Kidney capillary endothelial cell (primary cell): ENCODE results near the gene MGAT3.

Experiments
- DNase-seq: peaks from one replicate; pipeline ENCODE4 v3.0.0-alpha.2; 2018; ENCODE audit warnings: low spot score

The MGAT3 gene

DNA sequence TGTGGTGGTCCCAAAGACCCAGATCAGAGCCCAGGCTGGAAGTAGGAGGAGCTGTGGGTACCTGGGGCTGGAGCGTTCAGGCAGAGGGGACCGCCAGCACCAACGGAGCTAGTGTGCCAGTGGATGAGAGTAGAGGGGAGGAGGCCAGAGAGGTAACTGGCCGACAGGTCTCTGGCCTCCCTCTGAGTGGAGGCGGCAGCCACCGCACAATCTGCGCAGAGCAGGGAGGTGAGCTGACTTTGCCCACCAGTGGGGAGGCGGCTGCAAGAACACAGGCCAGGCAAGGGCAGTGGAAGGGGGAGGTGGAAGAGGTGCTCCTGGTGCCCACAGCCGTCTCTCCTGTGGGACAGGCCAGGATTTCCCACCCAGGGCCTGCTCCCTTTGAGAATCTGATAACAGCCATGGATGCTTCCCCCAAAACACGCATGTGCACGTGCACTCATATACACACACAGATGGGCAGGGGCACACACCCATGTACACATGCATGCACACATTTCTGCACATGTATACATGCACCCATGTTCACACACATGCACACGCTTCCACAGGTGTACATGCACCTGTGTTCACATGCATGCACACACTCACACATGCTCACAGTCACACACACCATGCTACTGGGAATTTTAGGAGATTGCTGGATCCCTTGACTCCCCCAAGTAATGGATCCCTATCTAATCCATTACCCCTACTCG is 6.4 kb upstream of the MGAT3 start:
- no peak for DNase-seq

DNA sequence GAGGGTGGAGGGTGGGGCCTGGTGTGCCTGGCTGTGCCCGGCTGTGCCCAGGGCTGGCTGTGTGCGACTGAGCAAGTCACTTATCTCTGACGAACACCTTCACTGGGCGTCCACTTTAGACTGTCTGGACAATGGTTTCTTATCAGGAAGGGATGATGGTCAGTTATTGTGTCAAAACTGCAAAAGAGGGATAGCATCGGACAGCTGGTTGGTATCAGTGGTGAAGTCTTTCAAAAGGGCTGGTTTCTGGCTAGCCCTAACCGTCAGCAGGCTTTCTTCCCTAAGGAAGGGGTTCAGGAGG is 4.1 kb upstream of the MGAT3 start:
- no peak for DNase-seq

DNA sequence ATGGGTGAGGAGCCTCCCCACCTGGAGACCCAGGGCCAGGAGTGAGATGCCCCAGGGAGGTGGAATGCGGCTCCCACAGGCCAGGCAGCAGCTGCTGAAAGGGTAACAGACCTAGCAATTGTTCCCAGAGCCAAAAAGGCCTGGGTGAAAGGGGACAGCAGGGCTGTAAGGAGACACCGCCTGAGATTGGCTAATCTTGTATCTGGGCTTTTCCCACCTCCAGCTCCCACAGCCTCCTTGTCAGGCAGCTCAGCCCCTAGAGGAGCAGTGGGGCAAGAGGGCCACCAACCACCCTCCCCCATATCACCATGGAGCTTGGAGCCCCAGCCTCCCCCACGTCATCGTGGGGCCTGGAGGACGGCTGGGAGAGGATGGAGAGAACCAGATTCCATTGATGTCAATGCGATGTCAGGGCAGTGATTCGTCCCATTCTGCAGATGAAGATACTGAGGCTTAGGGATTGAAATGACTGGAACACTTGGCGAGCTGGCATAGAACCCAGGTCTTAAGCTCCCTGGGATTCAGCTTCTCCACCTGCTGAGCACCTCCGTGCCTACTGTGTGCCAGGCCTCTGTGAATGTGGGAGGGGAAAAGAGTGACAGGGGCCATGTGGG is 2.9 kb upstream of the MGAT3 start:
- no peak for DNase-seq

DNA sequence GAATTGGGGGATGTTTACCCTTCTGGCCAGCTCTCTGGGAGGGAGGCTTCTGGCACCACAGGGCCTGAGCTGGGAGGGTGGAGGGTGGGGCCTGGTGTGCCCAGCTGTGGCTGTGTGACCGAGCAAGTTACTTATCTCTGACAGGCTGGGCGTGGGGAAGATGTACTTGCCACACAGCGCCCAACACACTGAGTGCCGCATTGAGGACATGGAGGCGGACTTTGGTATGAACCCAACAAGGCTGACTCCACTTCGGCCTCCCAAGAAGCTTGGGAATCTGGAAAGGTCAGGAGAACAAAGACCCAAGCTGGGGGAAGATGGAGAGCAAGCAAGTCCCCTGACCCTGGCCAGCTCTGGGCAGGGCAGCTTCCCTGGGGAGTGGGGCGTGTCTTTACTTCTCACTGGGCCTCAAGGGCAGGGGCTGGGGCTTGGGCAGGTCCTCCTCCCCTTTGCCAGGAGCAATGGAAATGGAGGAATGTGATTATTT is 2.4 kb upstream of the MGAT3 start:
- no peak for DNase-seq

DNA sequence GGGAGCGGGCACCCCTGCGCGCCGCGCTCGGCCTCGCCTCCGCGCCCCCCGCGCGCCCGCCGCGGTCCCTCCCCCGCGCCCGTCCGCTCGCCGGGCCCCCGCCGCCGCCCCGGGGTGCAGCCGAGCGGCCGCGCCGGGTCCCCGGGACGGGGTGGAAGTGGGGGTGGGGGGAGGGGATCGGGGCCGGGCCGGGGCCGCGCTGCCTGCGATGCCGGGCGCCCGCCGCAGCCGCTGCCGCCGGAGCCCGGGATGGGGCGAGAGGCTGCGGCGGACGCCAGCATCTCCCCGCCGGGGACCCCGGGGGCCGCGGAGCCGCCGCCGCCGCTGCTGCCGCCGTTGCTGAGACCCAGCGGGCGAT is 365 bp downstream of the MGAT3 start:
- DNase-seq = no peak

DNA sequence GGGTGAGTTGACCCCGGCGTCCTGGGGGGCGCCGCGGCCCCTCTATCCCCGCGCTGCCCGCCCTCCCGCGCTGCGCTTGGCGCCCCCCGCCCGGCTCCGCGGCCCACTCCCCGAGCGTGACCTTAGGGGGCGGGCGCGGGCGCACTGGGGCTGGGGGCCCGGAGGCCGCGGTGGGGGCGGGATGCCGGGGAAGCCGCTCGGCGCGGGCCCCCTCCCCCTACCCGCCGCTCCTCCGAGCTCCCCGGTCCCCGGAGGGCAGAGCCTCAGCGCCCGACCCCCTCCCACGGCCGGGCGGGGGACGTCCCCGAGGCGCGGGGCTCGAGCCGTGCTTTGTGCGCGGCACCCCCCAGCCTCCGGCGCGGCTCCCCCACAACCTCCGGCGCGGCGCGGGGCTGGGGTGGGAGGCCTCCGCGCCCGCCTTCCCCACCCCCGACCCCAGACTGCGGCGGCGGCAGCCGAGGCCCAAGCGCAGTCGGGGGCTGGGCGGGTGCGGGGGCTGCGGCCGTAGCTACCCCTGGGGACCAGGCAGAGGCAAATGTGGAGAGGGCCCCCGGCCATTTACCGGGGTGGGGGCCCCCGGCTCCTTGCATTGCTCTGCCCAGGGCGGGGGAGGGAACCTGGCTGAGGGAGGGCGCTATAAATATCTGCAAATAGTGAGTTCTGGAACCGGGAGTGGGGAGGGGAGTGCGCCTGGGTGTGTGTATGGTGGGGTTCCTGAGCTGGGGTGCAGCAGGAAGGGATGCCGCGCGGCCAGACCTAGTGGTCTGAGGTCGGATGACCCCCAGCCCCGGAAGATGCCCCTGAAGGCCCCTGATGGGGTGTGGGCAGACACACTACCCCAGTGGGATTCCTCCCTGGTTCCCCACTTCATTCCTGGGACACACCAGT is 988 bp downstream of the MGAT3 start:
- no peak for DNase-seq

DNA sequence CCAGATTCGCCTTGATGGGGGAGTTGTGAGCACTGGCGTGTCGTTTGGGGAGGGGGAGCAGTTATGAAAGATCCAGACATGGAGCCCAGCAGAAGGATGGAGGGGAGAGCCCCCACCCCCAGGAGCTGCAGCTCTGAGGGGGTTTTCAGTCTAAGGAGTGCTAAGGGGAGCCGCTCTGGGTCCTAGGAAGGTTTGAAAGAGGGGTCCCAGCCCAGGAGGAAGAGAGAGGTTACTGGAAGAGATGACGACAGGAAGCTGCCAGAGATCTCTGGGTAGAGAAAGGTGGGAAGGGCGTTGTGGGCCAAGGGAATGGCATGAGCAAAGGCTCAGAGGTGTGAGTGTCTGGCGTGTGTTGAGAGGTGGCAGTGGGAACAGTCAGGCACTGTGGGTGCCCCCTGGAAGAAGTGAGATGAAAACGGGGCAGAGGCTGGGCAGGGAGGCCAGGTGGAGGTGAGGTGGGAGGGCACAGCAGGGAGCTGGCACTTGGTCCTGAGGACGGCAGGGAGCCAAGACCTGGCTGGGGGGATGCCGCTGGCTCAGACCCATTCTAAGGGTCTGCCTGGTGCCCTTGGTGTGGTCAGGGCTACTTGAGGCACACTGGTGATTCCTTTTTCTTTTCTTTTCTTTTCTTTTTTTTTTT is 1.8 kb downstream of the MGAT3 start:
- no peak for DNase-seq

DNA sequence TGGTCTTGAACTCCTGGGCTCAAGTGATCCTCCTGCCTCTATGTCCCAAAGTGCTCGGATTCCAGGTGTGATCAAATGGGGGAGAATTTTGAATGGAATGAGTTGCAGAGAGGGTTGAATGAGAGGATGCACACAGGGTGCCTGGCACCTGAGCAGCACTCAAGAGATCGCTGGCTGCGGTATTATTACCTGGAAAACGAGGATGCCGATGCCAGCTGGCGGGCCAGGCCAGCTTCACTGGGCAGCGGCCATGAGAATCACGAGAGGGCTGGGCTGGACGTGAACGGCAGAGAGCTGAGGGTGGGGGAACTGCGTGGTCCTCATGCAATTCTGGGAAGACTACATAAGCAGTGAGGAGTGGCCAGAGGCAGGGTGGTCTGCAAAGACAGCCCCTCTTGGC is 2.9 kb downstream of the MGAT3 start:
- no peak for DNase-seq

DNA sequence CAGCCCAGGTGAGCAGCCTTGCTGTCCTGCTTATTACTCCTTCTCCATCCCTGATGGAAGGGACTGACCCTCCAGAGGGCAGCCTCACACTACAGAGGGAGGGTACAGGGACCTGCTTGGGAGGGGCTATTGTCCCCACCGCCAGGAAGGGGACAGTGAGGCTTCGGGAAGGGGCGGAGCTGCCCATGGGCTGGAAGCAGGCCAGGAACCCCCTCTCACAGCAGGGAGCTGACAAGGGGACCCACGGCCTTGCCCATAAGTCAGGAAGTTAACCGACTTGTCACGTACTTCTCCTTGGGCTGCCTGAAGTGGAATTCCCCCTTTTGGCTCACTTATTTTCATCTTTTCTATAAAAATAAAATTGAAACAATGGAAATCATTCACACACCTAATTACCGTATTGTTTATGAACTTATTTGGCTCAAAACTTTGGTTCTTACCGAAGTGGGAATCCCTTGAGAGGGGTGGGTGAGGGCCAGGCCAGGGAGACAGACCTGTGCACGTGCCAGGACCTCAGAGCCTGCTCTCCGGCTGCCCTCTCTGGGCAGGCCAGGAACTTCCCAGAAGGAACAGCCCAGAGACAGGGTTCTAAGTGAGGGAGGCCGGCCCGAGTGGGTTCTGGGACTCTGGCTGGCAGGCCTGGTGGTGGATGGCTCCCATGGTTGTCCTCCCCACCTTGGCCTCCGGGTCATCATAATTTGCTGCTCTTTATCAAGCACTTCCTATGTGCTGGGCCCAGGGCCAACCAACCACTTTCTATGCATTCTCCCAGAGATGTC is 5.8 kb downstream of the MGAT3 start:
- DNase-seq = no peak

DNA sequence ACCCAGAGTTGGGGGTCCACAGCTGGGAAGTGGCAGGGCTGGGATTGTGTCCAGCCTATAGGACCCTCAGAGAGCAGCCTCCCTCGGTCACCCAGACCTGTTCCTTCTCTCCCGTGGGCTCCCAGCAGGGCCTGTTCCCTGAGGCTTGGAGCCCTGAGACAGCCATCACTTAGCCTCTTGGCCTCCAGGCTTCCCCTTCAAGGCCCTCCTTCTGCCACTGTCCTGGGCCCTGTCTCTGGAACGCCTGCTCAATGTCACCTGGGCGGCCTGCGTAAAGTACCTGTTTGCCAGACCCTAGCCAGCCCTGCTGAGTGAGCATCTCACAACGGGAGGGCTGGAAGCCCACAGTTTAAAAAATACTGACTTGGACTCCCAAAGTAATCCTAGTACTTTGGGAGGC is 6.5 kb downstream of the MGAT3 start:
- no peak for DNase-seq

DNA sequence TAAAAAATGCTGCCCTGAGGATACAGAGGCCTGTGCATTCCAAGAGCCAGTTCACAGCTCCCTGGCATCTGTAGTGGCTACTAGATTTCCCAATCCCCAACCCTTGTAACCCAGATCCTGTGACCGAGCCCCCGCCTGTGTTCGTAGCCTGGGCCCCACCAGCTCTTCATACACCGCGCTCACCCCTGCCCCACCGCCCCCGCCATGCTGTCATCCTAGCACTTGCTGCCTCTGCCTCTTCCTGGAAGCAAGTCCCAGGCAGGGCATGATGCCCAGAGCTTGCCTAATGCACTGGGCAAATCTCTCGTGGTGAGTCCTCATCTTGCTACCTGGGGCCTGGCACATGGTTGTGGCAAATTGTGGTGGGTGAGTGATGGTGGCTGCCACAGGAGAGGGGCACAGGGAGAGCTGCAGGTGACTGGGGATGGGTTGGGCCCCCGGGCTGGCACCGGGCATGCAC is 7.1 kb downstream of the MGAT3 start:
- DNase-seq = no peak

DNA sequence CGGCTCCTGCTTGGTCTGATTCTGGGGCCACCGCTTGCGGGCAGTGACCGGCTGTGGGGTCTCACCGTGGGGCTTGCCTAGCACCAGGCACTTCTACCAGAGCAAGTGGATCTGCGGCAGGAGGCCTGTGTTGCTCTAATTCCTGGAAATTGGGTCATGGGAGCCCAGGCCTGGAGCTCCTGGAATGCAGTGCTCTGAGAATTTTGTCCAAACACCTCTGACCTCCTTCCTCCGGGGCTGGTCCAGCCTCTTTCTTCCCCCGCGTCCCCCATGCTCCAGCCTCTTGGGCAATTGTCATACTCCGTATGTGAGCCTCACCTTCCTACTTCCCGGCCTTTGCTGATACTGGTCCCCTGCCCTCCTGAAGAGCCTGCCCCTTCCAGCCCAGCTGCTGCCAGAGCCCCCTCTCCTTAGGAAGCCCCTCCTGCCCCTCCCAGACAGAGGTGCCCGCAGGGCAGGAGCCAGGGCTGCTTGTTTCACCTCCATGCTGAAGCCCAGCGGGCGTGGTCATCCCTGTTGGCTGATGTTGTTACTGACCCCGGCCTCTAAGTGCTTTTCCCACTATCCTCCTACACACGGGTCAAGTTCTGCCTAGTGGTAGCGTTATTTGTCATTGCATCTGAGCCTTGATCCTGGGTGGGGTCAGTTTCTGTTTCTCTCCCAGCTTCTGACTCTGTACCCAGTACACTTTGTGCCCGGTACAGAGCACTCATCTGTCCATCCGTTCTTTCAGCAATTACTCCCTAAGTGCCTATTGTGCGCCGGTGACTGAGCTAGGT is 9.6 kb downstream of the MGAT3 start:
- DNase-seq = no peak

DNA sequence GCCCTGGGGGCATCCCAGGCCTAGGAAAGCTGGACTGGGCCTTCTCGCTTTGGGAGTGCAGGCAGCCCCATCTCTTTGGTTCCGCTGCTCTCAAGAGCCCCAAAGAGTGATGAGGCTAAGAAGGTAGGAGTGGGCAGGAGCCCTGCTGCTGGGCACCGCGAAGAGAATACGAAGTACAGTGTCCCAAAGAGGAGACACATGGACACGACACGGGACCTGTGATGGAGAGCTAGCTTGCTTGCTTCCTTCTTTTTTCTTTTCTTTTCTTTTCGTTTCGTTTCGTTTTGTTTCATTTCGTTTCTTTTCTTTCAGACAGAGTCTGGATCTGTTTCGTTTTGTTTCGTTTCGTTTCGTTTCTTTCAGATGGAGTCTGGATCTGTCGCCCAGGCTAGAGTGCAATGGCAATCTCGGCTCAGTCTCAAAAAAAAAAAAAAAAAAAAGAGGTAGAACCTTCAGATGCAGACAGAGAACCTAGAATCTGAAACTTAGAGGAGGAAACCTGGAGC is 10.6 kb downstream of the MGAT3 start:
- DNase-seq = no peak

DNA sequence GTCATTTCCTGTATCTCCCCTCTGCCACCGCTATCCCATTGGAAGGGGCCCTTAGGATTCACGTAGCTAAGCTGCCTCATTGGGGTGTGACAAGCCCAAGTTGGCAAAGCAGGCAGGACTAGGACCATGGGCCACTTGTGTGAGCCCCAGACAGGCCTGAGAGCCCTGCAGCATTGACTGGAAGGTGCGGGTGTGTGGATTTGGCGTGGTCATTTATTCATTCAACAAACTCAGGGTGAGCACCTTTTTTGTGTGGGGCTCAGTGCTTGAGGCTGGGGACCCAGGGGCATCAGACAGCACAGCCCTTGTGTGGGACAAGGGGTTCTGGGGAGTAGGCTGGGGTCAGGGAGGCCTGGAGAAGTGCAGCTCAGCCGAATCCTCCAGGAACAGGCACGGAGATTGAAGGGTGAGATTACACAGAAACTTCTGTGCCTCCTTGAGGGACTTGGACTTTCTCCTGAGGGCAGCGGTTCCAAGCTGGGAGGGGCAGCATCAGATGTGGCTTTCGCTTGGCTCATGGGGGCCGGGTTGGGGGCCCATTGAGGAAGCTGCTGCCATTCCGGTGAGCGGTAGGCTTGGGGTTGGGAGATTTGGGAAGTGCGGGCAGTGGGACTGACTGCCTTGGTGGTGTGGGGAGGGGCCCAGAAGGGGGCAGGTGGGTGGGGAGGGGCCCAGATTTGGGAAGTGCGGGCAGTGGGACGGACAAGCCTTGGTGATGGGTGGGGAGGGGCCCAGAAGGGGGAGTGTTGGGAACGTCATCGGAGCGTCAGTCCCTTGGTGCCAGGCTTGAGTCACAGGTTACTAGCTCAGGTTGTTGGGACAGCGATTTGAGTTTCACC is 11.9 kb downstream of the MGAT3 start:
- no peak for DNase-seq

DNA sequence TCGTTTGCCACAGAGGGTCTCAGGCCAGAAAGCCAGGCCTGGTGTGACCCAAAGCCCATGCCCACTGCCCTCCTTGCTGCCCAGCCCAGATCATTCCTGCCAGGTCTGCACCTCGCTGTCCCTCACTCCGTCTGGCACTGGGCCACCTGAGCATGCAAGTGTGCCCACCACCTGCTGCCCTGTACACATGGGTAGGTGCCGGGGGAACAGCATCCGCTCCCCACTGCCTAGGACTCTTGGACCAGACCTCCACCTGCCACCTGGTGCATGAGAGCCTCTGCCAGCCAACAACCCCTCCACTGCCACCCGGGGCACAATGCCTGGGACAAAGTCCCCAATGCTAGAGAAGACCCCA is 12.5 kb downstream of the MGAT3 start:
- DNase-seq = no peak

DNA sequence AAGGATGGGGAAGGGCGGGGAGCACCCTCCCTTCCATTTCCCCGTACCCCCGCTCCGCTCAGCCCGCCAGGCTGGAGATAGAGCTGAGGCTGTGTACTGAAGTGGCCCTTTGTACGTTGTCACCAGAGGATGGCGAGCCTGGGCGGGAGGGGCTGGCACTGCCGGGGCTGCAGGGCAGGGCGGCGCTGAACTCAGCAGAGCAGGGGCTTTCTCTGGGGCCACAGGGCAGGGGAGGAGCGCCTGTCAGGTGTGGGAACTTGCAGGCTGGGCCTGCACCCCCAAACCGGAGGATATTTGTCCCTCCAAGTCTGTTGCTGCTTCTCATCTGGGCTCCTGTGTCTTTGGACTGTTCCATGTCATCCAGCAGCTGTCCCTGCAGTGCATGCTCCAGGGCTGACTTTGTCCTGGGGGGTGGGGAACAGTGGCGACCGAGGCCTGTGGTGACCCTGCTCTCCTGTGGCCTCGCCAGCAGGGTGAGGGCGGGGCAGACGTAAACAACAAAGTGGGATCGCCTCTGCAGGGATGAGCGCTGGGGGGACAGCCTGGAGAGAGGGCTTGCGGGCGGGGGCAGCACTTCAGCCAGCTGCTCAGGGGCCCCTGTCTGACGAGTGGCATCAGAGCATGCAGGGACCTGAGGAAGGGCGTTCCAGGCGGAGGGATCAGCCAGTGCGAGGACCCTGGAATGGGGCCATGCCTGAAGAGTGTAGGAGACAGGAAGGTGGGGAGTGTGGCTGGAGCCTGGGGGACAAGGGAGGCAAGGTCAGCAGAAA is 13.1 kb downstream of the MGAT3 start:
- DNase-seq = no peak

DNA sequence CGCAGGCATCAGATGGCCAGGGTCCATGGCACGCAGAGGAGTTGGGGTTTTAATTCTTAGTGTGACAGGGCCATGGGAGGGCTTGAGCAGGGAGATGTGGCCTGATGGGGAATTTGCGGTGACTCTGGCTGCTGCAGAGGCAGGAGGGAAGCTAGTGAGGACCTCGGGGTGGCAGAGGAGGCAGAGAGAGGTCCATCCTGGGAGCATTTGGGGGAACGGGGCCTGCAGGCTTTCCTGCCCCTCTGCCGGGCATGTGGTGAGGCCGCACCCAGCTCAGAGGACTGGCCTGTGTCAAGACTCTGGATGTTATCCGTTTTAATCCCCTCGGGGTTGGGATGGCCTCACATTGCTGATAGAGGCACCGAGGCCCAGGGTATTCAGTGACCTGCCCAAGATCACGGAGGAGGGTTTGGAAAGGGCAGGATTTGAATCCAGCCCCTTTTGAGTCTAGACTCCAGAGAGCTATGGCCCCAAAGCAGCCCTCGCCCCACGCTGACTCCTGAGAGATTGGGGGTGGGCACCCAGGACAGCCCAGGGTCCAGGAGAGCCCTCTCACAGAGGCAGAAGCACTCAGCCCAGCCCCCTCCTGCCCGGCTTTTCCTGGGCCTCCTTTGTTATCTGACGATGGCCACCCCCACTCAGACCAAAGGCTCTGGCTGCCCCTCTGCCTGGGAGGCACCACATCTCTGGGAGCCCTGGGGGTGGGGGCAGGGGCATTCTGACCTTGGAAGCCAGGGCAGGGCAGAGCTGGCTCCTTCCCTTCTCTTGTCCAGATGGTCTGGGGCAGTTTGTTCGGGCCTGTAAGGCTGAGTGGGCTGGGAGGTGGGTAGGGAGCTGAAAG is 13.9 kb downstream of the MGAT3 start:
- DNase-seq = no peak

DNA sequence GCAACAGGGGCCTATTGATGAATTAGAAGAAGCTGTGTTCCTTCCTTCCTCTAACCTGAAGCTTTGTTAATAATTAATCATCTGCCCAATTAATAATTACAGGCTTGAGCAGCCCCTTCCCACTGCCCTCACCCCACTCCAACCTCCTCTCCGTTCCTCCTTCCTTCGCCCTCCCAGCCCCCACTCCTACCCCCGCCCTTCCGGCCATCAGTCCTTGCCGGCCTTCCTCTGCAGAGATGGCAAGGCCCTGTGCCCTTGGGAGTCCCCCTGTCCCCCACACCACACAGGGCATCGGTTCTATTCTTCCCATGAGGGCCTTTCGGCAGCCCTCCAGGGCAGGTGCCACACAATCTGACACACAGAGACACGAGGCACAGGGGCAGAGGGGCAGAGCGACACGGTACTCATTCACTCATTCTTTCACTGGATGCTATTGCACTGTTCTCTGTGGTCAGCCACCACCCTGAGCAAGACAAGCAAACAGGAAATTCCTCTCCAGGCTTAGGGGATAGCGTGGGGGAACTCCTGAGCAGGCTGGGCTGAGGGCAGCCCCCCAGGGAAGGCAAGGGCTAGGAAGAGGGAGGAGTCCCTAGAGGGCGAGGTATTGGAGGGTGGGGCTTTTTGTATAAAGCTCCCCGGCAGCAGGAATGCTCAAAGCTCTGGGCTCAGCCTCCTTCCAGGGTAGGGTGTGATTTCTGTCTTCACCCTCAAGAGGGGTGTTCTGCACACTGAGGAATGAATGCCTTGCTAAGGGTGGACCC is 14.7 kb downstream of the MGAT3 start:
- no peak for DNase-seq
